GM19397 (cell line): ENCODE data around the gene IFI27L1.
A peak's percentile ranks its signal among the peaks of the same experiment; 100 is the strongest.

Source experiments
- ATAC-seq: cut with Tn5 transposase; IDR thresholded peaks from one replicate; pipeline ENCODE4 v1.9.1; 2021; ENCODE audit warnings: mild to moderate bottlenecking, moderate library complexity; ENCODE audit not compliant: unreplicated experiment

The IFI27L1 gene

GRCh38 chr14:94129758-94130414 is 48.8 kb downstream of the IFI27L1 start:
- no peak for ATAC-seq

DNA sequence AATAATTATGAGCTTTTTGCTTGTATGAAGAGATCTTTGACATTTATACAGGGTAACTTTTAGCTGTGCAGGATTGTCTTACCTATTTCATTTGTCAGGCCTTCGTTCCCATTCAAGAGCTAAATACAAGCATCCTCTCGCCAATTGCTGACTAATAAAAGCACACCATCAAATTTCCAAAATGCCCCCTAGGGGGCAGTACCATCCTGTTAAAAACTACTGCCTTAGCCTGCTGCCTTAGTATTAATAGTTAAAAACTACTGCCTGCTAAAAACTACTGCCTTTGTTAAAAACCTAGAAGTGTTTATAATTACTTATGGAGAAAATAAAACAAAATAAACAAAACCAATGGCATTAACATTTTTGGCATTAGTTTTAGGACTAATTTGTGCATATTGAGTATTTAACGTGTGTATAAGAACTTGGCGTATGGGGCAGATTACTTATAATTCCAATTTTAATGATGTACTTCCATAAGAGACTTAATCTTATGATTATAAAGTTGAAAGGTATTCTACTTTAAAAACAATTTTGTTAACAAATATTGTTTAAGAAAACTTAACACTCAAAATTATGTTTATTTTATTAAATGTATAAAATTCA is 51.3 kb downstream of the IFI27L1 start:
- ATAC-seq, result no peak

- ATAC-seq, result no peak
Observed at GRCh38 chr14:94135476-94135875, 54.4 kb downstream of the IFI27L1 start.

DNA sequence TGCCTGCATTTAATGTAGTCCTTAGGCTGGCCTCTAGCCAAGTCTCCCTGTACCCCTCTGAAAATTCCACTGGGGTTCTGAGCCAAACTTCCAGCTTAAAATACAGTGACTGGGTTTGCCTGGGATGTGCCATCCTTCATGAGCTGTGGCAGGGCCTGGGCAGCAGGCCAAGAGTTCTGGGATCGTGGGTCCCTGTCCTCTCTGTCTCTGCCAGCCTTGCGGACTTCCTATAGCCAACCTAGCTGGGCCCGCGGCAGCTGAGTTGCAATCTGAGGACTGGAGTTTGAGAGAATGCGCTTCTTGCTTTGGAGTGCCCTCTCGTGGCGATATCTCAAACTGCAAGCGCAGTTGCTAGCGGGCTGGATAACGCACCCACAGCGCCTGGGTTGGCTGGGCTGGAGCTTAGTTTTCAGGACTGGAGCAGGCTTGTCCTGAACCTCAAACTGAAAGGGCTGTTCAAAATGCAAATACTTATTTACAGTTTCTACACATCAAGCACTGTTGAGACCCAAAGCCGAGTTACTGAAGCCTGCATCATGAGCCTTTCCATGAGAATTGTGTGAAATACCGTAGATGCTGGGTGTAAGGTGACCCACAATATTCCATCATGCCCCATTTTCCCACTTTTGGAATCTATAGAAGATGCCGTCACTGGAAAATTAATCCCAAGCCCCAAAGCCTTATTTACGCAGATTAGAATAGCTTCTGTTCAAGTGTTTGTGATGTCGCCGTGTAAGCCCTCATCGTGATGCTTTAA is 55.6 kb downstream of the IFI27L1 start:
- peak; percentile 85 for ATAC-seq

DNA sequence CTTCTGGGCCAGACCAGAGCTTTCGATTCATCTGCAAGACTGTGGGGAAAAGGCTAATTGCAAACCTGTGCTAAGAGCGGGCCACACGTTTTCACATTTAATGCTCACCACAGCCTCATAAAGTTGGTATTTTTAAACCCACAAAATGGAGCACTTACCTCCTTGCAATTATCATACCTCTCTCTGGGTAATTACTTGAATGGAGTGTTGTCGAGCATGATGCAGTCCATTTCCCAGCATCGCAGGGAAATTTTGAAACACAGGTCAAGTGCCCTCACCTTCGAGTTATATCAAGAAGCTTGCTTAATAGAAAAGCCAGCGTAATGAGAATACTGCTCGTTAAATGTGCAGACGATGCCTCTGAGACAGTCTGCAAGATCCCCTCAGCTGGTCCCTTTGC is 57.1 kb downstream of the IFI27L1 start:
- ATAC-seq, result no peak

- ATAC-seq, result no peak
Observed at GRCh38 chr14:94139006-94139405, 57.9 kb downstream of the IFI27L1 start.

DNA sequence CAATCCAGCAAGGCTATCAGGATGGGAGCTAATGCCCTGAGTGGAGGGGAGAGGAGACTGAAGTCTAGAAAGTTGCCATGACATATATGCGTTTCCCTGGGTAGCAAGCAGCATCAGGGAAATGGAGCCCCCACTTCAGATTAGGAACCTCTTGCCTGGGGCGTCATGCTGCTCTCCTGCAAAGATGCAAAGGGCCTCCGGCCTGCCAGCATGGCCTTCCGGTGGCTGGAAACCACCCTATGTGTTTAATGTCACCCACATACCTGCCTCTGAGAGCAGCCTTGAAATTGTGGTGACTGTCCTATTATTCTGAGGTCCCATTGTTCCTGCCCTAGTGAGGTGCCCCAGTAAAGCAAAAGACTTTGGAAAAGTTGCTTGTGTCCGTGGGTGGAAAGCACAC is 58.3 kb downstream of the IFI27L1 start:
- ATAC-seq, result no peak

DNA sequence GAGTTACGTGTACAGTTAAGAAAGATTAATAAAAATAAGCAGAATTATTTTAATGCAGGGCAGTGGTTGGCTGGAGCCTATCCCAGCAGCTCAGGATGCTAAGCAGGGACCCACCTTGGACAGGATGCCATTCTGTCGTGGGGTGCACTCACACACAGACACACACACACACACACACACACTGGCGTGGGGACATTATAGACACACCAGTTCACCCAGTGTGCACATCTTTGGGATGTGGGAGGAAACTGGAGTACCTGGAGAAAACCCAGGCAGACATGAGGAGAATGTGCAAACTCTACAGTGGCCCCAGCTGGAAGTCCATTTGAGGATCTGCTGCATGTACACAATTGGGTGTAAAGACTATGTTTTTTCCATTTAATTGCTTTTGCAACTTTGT is 61.1 kb downstream of the IFI27L1 start:
- no peak for ATAC-seq

DNA sequence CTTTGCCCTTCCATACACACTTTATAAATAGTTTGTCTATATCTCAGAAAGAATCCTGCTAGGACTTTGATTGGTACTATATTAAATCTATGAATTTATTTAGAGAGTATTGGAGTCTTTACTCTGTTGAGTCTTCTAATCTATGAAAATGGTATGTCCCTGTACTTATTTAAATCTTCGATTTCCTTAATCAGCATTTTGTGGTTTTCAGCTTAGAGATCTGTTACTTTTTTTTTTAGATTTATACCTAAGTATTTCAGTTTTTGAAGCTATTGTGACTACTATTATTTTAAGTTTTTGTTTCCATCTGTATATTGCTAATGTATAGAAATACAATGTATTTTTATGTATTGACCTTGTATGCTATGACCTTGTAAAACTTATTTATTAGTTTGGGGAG is 61.7 kb downstream of the IFI27L1 start:
- no peak for ATAC-seq

DNA sequence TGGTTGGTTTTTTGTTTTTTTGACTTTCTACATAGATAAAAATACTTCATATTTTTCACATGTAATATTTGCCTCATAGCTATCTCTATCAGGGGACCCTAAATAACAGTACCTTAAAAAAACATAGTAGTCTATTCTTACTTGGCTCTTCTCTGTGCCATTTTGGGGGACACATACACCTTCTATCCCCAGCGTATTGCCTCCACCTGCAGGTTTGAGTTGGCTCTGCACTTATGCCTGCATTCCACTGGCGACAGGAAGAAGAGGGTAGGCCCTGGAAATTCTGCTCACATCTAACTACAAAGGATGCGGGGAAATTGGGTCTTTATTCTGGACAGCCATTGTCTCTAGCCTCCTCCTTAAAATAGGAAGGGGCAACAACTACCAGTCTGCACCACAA is 62.1 kb downstream of the IFI27L1 start:
- no peak for ATAC-seq

GRCh38 chr14:94143711-94144110 is 62.6 kb downstream of the IFI27L1 start:
- ATAC-seq, result no peak

GRCh38 chr14:94144765-94145164 is 63.7 kb downstream of the IFI27L1 start:
- ATAC-seq, result no peak

GRCh38 chr14:94145902-94146527 is 64.9 kb downstream of the IFI27L1 start:
- no peak for ATAC-seq
